GM21515 (cell line): Measurements from ENCODE around the gene ZNF264.
"Not testable (repeated sequence)": the region's sequence is repeated elsewhere in the genome, so short reads cannot be mapped to it uniquely, and the experiment has no call there.

Experiments used
- ATAC-seq: cut with Tn5 transposase; IDR thresholded peaks from one replicate; pipeline ENCODE4 v1.9.1; 2021; ENCODE audit not compliant: unreplicated experiment

Gene ZNF264

DNA sequence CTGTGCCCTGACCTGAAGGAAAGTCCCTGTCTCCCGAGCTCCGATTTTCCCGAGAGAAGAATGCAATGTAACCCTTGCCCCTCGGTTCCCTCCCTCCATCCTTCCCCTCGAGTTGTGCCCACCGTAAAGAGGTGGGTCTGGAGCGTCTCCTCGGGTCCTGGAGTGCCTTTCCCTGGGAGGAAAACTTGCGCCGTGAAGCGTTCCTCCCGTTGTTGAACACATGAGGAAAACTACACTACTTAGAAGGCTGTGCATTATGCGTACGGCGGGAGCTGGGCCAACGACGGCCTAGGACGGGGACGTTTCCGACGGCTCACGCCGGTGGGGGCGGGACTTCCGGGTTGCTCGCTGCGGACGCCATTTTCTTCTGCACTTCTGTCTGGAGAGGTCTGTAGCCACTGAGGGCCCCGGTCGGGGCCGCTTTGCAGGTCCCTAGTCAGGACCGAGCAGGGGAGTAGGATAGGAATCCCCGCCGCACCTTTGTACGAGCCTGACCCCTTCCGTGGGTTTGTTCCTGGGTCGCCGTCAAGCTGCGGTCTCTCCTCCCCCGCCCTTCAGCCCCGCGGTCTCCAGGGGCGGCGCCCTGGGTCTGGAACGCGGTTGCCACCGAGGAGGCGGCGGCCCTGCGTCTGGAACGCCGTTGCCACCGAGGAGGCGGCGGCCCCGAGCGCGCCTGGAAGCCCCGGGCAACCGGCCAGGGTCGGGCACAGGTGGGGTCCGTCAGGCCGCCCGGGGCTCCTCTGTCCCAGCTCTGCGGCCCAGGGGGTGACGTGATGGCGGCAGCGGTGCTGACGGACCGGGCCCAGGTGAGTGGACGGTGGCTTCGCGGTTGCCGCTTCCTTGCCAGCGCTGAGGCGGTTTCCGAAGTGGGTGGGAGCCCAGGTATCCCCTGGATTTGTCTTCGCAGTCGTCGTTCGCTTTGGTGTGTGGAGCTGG, at the start of gene ZNF264:
ZNF264 (plus strand) TSS at position 360 of the 936 bp plus-strand sequence; CDS start at position 774, 414 bp downstream.
- ATAC-seq: peak; percentile 97

DNA sequence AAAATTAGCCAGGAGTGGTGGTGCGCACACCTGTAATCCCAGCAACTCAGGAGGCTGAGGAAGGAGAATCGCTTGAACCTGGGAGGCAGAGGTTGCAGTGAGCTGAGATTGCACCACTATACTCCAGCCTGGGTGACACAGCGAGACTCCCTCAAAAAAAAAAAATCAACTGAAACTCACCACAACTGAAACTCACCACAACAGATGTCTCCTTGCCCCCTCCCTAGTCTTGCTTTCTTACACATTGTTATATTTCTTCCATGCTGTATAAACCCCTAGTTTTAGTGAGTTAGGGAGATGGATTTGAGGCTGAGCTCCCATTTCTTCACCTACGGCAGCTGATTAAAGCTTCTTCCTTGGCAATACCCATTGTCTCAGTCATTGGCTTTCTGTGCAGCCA, 49.6 kb upstream of the ZNF264 start:
- ATAC-seq: no peak

DNA sequence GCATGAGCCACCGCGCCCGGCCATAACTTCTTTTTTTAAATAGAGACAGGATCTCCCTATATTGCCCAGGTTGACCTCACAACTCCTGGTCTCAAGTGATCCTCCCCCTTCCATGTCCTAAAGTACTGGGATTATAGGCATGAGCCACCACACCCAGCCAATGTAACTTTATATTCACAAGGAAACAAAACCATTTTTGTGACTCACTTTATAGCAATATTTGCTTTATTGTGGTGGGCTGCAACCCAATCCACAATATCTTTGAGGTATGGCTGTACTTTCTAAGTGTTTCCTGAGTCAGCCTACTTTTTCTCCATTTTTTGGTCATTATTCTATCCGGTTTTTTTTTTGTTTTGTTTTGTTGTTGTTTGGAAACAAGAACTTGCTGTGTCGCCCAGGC, 38.4 kb upstream of the ZNF264 start:
- ATAC-seq: no peak

DNA sequence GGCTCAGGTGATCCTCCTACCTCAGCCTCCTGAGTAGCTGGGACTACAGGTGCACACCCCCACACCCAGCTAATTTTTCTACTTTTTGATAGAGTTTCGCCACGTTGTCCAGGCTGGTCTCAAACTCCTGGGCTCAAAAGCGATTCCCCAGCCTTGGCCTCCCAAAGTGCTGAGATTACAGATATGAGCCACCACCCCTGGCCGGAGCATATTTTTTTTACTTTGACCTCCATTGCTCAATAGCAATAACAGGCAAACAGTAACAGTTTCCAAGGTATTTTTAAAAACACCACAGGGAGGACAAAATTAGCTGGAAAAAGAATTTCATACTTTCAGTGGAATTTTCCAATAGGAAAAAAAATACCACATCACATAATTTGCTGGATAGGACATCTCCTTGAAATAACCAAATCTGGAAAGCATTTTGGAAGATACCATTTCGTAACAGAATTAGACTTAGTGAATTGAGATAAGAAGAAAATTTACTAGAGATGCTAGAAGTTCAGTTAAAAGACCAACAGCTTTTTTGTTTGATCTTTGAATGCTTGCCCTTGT, 29.2 kb upstream of the ZNF264 start:
- no peak for ATAC-seq

DNA sequence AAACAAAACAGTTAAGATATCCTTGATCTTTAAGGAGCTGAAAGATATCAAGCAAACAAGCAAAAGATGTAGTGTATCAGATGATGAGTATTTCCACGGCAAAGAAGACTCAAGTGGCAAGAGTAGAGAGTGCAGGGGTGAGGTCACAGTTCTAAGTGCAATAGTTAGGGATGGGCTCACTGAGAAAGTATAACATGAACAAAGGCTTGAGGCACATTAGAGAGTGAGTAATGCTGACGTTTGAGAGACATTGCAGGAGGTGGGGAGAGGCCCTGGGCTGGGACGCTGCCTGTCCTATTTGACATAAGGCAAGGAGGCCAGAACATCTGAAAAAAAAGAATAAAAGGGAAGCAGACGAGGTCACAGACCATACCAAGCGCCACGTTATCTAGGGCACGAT, 25.5 kb upstream of the ZNF264 start:
- ATAC-seq: no peak

DNA sequence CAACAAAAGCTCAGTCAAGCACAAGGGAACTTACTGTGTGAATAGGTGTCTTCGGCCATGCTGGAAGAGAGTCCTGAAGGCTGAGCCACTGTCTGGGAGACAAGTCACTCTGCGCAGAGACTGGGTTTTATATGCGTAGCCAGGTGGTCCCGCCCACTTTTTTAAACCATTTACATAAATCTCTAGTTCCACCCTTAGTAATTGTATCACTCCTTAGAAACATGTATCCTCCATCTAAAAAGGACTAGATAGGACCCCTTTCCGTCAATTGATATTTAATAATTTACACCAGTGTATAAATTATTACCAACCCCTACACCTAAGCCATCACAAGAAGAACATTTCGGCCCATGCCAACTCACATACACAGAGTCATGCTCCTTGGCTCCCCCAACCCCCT, 23.9 kb upstream of the ZNF264 start, which contains the start of gene DUXA:
DUXA (minus strand) TSS at position 101 of the 400 bp plus-strand sequence; CDS start at position 59, 42 bp downstream.
- ATAC-seq: no peak

DNA sequence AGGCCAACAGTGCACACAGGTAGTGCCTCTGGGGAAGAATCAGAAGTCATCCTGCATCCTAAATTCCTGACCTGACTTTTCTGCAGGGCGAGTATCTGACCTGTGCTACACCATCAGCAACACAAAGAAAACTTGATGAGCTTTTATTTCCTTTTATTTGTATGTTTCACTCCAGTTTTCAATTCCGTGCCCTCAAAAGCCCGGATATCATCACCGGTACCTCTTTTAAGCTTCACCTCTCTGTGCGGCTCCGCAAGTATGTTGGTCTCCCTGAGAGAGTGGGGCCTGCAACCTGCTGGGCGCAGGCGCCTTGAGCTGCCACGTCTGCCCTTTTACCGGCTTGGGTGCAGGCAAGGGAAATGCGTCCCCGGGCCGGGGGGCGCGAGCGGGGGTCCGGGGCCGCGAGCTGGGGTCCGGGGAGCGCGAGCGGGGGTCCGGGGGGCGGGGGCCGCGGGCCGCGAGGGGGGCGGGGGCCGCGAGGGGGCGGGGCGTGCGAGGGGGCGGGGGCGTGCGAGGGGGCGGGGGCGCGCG, 19.7 kb upstream of the ZNF264 start:
- no peak for ATAC-seq

DNA sequence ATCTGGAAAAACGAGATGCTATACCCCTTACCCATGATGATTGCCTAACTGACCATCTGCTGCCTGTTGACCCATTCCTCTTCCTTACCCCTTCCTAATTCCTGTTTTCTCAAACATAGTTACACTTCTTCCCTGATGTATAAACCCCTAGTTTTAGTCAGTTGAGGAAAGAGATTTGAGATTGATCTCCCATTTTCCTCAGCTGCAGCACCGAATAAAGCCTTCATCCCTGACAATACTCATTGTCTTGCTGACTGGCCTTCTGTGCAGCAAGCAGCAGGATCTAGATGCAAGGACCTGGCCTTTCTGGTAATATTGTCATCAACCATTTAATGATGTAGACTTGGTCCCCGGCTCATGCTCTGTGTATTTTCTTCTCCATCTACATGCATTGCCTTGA, 999 bp upstream of the ZNF264 start:
- no peak for ATAC-seq

DNA sequence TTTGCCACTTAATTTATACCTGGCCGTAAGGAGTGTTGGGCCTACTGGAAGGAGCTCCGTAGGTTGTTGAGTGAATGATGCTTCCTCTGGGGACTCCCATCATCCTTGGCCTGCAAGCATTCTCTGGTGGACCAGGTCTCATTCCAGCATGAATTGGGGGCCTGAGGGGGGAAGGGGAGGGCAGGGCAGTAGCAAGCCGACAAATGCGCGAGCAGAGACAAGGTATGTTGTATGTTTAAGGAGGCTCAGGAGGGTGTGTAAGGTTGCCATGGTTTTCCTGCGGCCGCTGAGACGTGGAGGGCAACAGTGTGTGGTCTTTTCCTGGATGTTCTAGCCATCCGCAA, 749 bp downstream of the ZNF264 start:
- ATAC-seq: no peak

DNA sequence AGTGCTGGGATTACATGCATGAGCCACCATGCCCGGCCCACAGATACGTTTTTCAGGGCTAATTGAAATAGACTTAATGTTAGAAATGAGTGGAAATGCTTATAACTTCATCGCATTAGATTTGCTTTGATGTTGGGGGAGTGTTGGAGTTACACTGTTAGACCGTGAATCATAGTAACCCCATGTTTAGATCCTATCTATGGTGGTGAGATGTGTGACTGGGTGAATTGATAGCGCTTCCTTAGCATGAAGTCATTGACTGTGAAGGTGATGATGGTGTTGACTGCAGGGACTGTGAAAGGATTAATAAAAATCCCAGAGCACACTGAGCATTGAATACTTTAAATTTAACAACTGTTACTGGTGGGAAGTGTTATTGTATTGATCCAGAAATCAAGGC, 1.7 kb downstream of the ZNF264 start:
- ATAC-seq: no peak

DNA sequence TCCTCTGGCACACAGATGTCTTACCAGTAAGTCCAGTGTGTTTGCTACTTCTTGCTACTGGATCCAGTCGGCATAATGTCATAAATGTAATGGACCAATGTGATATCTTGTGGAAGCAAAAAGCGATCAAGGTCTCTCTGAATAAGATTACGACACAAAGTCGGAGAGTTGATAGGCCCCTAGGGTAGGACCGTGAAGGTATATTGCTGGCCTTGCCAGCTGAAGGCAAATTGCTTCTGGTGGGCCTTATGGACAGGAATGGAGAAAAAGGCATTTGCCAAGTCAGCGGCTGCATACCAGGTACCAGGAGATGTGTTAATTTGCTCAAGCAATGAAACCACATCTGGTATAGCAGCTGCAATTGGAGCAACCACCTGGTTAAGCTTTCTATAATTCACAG, 6.6 kb downstream of the ZNF264 start:
- not testable (repeated sequence) for ATAC-seq

DNA sequence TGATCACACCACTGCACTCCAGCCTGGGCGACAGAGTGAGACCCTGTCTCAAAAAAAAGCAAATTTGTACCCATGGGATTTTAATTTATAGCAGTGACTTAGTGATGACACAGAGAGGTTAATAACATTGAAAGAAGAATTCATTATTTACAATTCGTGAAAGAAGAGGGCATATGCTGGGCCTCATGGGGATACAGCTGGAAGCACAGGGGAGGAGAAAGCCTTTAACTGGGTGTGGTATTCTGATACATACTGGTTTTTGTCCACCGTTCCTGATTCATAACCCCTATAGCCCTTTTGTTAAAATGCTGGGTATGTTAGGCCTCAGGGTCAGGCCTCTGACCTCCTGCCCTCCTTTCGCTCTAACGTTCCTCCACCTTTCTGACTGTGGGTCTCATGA, 10.9 kb downstream of the ZNF264 start:
- ATAC-seq: no peak

DNA sequence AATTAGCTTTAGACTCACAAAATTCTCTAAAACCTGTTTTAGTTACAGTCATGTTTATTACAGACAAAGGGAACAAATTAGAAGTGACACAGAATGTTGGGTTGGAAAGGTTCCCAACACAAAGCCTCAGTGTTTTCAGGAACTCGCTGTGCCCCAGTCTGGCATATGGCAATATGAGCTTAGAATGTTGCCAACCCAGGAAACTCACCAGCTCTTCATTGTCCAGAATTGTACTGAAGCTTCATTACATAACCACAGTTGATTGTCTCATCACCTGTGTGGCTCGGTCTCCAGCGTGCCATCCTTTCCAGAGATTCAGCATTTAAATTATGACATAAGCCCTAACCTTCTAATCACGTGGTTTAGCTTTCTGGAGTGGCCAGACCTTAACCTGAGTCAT, 19.1 kb downstream of the ZNF264 start:
- no peak for ATAC-seq

DNA sequence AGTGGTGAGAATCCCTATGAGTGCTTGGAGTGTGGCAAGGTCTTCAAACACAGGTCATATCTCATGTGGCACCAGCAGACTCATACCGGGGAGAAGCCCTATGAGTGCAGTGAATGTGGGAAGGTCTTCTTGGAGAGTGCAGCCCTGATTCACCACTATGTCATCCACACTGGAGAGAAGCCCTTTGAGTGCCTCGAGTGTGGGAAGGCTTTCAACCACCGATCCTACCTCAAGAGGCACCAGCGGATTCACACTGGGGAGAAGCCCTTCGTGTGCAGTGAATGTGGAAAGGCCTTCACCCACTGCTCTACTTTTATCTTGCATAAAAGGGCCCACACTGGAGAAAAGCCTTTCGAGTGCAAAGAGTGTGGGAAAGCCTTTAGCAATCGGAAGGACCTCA, 20.8 kb downstream of the ZNF264 start:
- no peak for ATAC-seq

DNA sequence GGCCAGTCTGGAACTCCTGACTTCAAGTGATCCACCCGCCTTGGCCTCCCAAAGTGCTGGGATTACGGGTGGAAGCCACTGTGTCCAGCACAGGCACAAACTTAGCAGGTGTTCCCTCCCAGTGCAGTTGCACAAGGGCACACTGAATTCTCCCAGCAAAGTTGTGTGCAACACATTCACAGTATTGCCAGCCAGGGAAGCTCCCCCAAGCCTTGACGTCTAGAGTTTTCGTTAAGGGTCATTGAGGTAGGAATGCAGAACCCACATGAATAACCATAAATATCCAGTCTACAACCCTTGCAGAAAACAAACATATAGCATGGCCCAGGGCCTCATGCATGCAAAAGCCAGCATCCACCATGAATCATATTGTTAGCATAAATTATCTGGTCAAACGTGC, 36.2 kb downstream of the ZNF264 start:
- ATAC-seq: no peak

DNA sequence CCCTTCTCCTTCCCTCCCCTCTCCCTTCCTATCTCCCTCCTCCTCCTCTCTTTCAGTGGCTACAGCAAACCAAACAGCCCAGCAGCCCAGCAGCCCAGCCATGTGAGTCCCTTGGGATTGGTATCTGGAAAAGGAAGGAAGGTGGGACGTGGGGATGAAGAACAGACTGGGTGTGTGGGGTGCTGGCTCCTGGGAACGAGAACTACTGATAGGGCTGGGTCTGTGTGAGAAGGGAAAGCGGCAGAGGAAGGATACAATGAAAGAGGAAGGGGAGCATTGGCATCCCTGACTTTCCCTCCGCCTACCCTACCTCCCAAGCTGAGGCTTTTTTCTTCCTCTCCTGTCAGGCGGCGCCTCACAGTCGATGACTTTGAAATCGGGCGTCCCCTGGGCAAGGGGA, 40.4 kb downstream of the ZNF264 start:
- no peak for ATAC-seq

DNA sequence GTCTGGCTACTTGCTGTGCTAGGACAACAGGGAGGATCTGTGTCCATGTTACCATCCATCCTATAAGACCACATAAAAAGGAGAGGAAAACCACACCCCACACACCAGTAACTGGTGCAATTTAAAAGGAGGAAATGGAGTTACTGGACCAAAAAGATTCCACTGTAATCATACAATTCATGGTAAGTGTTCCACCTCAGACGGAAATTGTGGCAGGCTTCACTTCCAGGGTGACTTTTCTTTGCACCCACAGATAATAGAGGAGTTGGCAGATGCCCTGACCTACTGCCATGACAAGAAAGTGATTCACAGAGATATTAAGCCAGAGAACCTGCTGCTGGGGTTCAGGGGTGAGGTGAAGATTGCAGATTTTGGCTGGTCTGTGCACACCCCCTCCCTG, 41.9 kb downstream of the ZNF264 start:
- ATAC-seq: no peak

DNA sequence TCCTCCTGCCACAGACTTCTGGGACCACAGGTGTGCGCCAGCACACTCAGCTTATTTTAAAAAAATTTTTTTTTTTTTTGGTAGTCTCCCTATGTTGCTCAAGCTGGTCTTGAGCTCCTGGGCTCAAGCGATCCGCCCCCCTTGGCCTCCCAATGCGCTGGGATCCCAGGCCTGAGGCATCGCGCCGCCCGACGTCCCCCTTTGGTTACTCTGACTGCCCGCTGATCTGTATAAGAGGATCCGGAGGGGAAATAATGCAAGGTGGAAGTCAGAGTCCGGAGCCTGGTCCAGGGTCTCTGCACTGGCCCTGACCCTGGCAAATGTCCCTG, 48.6 kb downstream of the ZNF264 start:
- ATAC-seq: no peak

DNA sequence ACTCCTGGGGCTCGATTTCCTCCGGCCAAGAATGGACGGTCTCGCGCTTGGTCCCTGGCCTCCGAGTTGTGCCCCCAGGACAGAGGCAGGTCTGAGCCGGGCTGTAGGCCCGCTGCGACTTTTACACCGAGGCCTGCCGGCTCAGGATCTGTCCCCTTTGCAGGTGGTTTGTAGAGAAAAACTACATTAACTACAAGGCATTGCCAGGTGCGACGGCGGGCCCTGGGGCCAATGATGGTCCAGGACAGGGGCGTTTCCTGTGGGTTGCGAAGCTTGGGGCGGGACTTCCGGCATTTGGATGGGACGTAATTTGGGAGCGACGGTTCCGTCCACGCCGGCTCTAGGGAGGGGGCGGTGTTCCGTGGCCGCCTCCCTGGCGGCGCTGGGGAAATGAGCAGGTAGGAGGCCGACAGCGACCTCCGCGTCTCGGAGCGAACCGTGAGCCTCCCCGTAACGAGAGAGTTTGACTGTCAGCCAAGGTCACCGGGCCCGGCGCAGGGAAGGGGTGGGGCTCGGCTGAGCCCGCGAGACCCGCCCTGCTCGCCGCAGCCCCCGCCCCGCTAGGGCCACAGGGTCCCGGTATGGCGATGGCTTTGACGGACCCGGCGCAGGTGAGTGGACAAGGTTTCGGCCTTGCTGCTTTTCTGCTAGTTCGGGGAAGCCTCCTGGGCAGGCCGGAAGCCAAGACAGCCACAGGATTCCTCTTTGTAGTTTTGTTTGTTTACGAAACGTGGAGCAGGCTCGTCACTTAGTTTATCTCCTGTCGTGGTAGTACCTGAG, 49.2 kb downstream of the ZNF264 start, which contains the start of gene ZNF805:
ZNF805 (plus strand) TSS at position 322 of the 780 bp plus-strand sequence; CDS start at position 582, 260 bp downstream.
- ATAC-seq: peak; percentile 87

DNA sequence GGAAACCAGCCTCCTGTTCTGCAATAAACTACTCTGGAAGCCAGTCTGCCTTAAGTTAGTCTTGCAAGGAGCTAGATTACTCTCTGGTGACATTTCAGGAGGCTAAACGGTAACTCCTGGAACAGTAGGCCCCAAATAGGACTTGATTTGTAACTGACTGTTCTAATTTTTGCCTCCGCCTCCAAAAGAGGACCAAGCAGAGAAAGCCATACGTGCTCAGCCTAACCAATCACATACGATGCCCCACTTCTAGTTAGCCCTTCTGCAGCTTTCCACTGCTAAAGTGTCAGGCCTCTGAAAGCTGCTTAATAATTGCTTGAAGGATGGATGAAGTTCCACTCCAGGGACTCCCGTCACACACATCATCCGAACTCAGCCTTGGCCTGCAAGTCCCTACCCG, 49.9 kb downstream of the ZNF264 start:
- ATAC-seq: no peak

DNA sequence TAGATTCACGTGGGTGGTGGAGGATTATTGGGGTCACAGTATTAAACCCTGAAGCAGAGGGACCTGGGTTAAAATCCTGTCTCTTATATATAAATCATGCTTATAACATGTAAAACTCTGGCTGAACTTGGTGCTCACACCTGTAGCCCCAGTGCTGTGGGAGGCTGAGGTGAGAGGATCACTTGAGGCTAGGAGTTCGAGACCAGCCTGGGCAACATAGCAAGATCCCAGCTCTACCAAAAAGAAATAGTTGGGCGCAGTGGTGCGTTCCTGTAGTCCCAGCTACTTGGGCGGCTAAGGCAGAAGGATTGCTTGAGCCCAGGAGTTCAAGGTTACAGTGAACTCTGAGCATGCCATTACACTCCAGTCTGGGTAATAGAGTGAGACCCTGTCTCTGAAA, 51.5 kb downstream of the ZNF264 start:
- no peak for ATAC-seq

DNA sequence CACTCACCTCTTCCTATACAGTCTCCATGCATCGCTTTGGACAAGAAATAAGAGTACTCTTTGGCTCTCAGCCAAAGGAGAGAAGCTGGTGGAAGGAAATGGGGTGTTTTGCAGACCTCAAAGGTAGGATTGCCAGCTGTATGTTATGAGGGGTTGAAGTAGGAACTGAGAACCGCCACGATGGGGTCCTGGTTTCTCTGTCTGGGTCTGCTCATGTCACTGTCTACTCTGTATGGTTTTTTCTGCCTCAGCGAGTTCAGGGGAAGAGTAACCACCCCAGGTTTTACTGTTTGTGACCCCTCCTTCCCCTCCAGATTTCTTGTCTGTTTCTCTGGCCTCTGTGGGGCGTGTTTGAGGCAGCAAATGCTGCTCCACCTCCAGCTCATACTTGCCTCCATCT, 53.2 kb downstream of the ZNF264 start:
- ATAC-seq: no peak
